HG03064 (cell line): ENCODE measurements around the gene MARCHF3.
"Not testable (repeated sequence)": the region's sequence is repeated elsewhere in the genome, so short reads cannot be mapped to it uniquely, and the experiment has no call there.

Experiments used
- ATAC-seq: cut with Tn5 transposase; IDR thresholded peaks from one replicate; pipeline ENCODE4 v1.9.1; 2021; ENCODE audit warnings: low read depth; ENCODE audit not compliant: unreplicated experiment

The MARCHF3 gene

GRCh38 chr5:126963822-126964375, 66.5 kb downstream of the MARCHF3 start:
- ATAC-seq = no peak

GRCh38 chr5:126961702-126962101, 68.7 kb downstream of the MARCHF3 start:
- no peak for ATAC-seq

GRCh38 chr5:126961128-126961527, 69.2 kb downstream of the MARCHF3 start:
- ATAC-seq = no peak

GRCh38 chr5:126959188-126959587, 71.2 kb downstream of the MARCHF3 start:
- ATAC-seq = no peak

- no peak for ATAC-seq
Observed at GRCh38 chr5:126956991-126957390, 73.4 kb downstream of the MARCHF3 start.

- no peak for ATAC-seq
Observed at GRCh38 chr5:126954981-126955380, 75.4 kb downstream of the MARCHF3 start.

GRCh38 chr5:126953640-126954039, 76.7 kb downstream of the MARCHF3 start:
- no peak for ATAC-seq

GRCh38 chr5:126949475-126949874, 80.9 kb downstream of the MARCHF3 start:
- ATAC-seq = no peak

GRCh38 chr5:126948453-126948852, 81.9 kb downstream of the MARCHF3 start:
- no peak for ATAC-seq

GRCh38 chr5:126948011-126948355, 82.4 kb downstream of the MARCHF3 start:
- ATAC-seq = no peak

- peak; percentile 93 for ATAC-seq
Observed at GRCh38 chr5:126947146-126948010, 83.0 kb downstream of the MARCHF3 start.

- not testable (repeated sequence) for ATAC-seq
Observed at GRCh38 chr5:126942908-126943307, 87.5 kb downstream of the MARCHF3 start.

- no peak for ATAC-seq
Observed at GRCh38 chr5:126941403-126941802, 89.0 kb downstream of the MARCHF3 start.

GRCh38 chr5:126939887-126940286, 90.5 kb downstream of the MARCHF3 start:
- ATAC-seq = no peak

- ATAC-seq = no peak
Observed at GRCh38 chr5:126938466-126938865, 91.9 kb downstream of the MARCHF3 start.

GRCh38 chr5:126937771-126938170, 92.6 kb downstream of the MARCHF3 start:
- no peak for ATAC-seq

- ATAC-seq = no peak
Observed at GRCh38 chr5:126936775-126937418, 93.5 kb downstream of the MARCHF3 start.

GRCh38 chr5:126931963-126932660, 98.2 kb downstream of the MARCHF3 start:
- ATAC-seq = no peak

GRCh38 chr5:126928041-126928440, 102.3 kb downstream of the MARCHF3 start:
- ATAC-seq = no peak

GRCh38 chr5:126927429-126927828, 102.9 kb downstream of the MARCHF3 start:
- no peak for ATAC-seq

- no peak for ATAC-seq
Observed at GRCh38 chr5:126926187-126926586, 104.2 kb downstream of the MARCHF3 start.
